Karpas-422 (cell line): ENCODE data around the gene NIP7. TPM values are rescaled to one million over a fixed set of nuclear protein-coding genes. Genes with fewer than 3 reads are reported as not detected.

Experiments used
- total RNA-seq: library from RNA; depleted of rRNA; stranded (reverse); fragments of >200 nt; shearing (Covaris generic); gene quantifications from 2 replicates; pipeline ENCODE4 v1.2.3, GENCODE V29; 2014; ENCODE audit warnings: low replicate concordance; rRNA removed

The NIP7 gene
- total RNA-seq, 1 experiment from 2014 or later: 24.4 TPM

Other genes starting within 250 kb of the NIP7 start
- 1.9 TPM in 2 replicates for gene HAS3, start 234.1 kb upstream of the NIP7 start, total RNA-seq
- 87.0 and 98.5 TPM in 2 replicates for gene CHTF8, start 207.2 kb upstream of the NIP7 start, total RNA-seq
- gene UTP4, start 207.1 kb upstream of the NIP7 start, total RNA-seq: 22.0 and 31.6 TPM in 2 replicates
- gene SNTB2, start 152.6 kb upstream of the NIP7 start, total RNA-seq: 17.7 and 43.3 TPM in 2 replicates
- gene VPS4A, start 28.4 kb upstream of the NIP7 start, total RNA-seq: 18.3 and 32.2 TPM in 2 replicates
- gene PDF, start 9.2 kb upstream of the NIP7 start, total RNA-seq: 13.5 and 53.9 TPM in 2 replicates
- gene COG8, start 208 bp upstream of the NIP7 start, total RNA-seq: 43.6 and 49.2 TPM in 2 replicates
- 1.8 TPM in 1 of 2 replicates, not detected in the other for gene TMED6, start 12.0 kb downstream of the NIP7 start, total RNA-seq
- gene TERF2, start 46.2 kb downstream of the NIP7 start, total RNA-seq: 22.1 and 43.5 TPM in 2 replicates
- 33.9 and 194 TPM in 2 replicates for gene CYB5B, start 84.8 kb downstream of the NIP7 start, total RNA-seq
- gene NFAT5, start 226.2 kb downstream of the NIP7 start, total RNA-seq: 10.1 and 41.6 TPM in 2 replicates